Activated gamma-delta T cell treated with anti-CD3 and anti-CD28 coated beads, Interleukin-2, amount 50 U/mL, for 16 hours (primary cell): ENCODE results near the gene KCNAB1.
"Not testable (repeated sequence)": the region's sequence is repeated elsewhere in the genome, so short reads cannot be mapped to it uniquely, and the experiment has no call there.

Experiments used
- DNase-seq: peaks from one replicate; pipeline ENCODE4 v3.0.0-alpha.2; 2020; ENCODE audit warnings: low read depth

The KCNAB1 gene

DNA sequence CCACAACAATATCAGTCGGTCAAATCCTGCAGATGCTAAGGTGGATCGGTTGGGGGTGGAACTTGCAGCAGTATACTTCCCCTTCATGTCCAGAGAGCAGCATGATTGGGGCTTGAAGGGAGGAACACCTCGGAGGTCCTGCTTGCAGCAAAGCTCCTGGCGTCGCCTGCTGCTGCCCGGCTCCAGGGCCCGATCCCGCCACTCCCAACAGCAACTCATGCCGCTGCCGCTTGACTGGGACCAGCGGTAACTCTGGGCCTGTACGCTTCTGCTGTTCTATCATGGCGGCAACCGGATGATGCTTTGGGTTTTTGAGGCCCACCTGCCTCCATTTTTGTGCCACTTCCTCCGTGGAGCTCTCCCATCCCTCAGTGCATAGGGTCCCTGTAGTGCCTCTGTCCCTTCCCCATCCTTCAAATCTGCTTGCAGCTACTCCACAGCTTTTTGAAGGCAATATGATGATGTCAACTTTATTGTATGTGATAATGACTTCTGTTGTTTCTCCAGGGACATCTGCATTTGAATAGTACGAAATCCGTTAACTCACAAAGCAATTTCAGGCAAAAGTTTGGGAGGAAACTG, 56.3 kb downstream of the KCNAB1 start:
- no peak for DNase-seq

DNA sequence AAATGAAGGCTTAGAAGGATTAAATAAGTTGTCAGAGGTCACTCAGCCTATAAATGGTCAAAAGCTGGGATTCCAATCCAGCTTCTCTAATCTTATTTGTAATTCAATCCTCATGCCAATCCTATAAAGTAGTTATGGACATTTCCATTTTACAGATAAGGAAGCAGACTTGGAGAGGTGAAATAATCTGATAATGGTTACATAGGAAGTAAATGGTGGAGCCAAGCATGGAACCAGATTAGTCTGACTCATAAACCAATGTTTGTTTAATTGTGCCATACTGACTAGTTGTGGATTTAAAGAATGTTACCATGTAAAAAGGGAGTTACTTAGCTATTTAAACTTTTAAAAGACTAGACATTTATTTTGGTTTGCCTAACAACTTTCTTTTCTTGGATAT, 59.7 kb downstream of the KCNAB1 start:
- no peak for DNase-seq

DNA sequence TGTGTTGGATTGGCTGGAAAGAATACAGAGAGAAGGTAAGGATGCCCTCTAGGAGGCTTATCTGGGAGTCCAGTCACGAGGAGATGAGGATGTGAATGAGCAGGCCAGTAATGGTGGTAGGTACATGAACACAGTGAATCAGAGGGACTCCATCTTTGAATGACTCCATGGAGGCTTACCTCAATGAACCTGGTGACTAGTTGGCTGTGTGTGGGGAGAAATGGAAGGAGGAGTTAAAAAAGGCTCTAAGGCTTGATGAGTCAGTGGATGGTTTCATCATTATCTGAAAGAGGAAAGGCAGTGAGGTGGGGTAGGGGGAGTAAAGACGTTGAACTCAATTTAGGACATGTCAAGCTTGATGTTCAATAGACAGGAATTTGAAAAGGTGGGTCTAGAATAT, 61.1 kb downstream of the KCNAB1 start:
- DNase-seq: no peak

DNA sequence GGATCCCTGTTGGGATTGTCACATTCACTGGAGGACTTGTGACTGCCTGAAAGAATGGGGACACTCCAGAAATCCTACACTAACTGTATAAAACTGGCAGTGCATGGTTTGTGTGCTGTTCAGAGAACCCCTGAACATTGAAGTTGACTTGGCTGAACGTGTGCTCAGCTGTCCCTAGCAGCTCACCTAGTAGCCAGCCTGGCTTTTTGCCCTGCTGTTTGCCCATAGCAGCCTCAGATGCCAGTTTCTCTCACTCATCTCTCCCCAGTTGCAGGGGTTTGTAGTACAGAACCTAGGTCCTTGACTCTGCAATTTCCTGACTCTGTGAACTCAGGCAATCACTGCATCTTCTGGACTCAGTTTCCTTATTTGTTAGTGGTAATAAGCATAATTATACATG, 63.0 kb downstream of the KCNAB1 start:
- DNase-seq: no peak

DNA sequence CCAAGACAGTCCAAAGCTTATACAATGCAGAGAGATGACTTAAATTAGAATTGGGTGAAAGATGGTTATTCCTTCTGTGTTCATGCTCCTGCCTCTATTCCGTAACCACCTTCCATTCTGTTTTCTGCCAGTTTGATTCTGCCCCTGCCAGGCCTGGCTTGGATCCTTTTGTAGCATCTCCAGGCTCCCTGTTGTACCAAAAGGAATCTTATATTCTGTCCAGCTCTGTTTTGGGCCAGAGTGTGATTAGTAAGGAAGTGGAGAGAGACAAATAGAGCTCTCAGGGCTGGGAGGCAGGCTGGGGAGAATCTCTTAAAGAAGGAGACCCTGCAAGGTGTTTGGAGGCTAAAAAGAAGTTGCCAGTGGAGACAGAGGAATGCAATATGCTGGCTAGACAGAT, 63.8 kb downstream of the KCNAB1 start:
- no peak for DNase-seq

DNA sequence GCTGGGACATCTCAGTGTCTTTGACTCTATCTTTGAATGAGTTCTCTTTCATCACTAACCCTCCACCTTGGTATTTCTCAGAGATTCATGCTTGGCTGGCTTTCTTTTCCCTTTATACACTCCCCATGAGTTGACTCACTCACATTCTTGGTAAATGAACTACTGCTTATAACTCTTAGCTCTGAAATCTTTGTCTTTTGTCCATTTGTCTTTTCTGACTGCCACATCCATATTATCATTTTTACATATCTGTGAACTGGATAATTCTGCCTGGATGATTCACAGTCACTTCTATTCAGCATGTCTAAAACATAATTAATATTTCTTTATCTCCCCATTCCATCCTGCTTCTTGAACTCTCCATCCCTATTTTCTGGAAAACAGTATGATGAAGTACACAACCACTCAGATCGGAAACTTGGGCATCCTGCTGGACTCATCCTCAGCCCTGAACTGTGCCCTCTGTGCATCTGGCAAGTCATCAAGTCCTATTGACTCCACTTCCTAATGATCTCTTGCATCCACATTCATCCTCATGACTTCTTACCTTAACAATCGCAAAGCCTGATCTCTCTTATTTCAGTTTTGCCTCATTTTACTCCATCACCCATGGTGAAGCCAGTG, 66.9 kb downstream of the KCNAB1 start:
- no peak for DNase-seq

DNA sequence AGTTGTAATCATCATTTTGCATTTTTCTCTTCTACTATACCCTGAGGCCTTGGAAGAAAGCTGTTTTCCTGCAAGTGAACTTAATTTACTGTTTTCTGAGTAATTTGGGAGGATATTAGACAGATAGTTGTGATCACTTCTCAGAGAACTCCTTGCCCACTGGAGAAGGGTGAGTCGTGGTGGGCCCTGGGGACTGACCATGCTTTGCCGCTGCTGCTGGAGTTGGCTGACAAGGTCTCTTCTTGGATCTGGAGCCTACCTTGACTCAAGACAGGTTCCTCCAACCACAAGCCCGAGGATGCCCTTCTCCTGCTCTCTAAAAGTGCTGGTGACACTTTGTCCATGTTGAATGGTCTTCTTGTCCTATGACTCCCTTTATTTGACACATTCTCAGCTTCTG, 68.4 kb downstream of the KCNAB1 start:
- DNase-seq: no peak

DNA sequence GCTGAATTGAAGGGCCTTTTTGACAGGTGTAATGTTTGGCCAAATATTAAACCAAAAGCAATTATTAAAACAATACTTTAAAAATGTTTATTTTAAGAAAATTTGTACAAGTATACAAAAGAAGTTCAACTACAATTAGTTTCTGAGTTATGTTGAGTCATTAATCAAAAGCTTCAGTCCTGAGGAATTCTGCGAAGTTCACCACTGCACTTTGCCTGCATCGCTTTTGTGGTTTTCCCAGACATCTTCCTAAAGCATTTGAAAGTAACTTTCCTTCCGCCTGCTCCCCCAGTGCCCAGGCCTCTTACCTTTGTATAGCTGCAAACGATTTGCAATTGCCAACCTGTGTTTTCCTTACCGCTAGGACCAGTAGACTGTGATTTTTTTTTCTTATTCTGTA, 69.5 kb downstream of the KCNAB1 start:
- no peak for DNase-seq

DNA sequence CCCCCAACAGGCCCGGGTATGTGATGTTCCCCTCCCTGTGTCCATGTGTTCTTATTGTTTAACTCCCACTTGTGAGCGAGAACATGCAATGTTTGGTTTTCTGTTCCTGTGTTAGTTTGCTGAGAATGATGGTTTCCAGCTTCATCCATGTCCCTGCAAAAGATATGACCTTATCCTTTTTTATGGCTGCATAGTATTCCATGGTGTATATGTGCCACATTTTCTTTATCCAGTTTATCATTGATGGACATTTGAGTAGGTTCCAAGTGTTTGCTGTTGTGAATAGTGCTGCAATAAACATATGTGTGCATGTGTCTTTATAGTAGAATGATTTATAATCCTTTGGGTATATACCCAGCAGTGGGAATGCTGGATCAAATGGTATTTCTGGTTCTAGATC, 74.6 kb downstream of the KCNAB1 start:
- not testable (repeated sequence) for DNase-seq

DNA sequence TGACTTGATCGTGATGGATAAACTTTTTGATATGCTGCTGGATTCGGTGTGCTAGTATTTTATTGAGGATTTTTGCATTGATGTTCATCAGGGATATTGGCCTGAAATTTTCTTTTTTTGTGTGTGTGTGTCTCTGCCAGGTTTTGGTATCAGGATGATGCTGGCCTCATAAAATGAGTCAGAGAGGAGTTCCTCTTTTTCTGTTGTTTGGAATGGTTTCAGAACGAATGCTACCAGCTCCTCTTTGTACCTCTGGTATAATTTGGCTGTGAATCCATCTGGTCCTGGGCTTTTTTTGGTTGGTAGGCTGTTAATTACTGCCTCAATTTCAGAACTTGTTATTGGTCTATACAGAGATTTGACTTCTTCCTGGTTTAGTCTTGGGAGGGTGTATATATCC, 76.8 kb downstream of the KCNAB1 start:
- not testable (repeated sequence) for DNase-seq

DNA sequence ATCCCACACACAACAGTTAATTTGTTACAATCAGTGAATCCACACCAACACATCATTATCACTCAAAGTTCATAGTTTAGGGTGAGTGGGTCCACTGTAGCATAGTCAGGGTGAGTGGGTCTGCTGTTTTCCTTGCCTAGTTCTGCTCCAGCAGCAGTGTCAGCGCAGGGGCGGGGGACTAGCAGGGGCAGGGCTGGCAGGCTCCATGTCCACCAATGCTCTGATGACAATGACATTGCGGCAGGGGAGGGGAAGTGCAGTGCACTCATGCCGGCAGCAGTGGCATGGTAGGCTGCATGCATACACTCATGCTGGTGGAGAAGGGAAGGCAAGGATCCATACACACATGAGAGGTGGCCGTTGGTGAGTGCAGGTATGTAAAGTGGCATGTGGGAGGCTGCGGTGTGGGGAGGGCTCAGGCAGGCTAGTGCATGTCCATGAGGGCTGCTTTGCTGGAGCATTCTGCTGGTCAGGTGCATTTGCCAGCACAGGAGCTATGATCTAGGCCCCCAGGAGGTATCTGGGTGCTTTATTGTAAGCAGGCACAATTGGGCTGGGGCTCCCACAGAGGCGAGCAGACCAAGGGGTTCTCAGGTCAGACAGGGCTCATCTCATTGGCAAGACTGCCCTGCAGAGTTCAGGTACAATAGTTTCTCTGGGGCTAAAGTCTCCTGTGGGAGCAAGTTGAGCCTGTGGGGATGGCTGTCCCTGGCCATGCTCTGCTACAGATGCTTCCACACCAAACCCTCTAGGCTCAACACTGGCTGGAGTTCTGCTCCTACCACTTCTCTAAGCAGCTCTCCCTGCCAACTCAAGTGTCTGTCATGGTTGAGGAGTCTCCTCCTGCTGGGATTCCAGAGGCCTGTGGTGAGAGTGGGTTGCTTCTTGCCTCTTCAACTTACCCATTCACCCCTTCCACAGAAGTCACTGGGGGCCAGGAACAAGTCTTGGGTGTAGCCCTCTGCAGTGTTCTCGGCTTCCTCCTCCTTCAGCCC, 81.3 kb downstream of the KCNAB1 start:
- no peak for DNase-seq

DNA sequence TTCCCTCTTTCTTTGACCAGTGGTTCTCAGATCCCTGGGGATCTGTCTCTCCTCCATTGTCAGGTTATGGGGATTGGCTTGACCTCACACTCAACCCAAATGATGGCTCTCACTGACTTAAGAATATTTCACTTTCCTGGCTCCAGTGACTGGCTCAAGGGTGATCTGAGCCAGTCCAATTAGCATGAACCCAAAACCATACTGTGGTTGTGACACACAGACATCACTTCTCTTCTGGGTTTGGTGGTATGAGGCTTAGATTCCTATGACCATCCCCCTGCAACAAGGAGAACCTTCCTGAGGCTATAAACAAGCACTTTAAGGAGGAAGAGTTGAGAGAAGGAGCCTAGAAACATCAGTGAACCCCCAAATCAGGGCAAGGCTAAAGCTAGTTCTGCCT, 85.8 kb downstream of the KCNAB1 start:
- DNase-seq: no peak

DNA sequence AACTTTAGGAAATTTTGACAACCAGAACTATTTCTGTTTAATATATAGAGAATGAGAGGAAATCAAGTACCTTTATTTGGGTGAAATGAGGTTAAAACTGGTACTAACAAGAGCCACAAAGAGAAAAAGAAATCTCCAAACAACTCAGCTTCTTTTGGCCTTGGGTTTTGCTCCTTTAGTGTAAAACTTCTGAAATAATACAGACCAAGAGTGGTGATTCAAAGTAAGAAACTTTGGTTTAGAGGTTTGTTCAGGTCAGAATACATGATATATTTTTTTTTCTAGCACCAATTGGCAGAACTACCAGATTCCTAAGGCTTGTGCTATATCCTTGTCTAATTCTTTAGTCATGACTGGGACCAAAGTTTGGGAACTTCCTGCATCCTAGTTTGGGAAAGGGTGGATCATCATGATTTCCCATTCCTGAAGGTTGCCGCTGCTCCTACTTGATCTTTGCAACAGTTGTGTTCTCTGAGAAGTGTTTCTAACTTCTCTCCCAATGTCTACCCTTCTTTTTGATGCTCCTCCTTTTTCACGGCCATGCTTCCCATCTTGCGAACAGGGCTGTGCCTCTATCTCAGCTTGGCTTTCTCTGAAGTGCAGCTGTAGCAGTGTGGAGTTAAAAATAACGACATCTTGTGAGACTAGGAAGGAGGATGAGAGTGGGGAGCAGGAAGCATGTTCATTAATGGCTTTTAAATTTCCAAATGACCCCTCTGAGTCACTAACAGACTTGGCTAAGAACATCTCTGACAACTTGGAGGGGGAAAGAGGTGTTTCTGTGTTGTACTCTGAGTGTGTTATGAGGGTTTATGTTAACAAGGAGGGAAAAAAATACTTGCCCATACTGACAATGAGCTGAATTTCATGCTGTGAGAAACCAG, 87.7 kb downstream of the KCNAB1 start:
- DNase-seq: no peak

DNA sequence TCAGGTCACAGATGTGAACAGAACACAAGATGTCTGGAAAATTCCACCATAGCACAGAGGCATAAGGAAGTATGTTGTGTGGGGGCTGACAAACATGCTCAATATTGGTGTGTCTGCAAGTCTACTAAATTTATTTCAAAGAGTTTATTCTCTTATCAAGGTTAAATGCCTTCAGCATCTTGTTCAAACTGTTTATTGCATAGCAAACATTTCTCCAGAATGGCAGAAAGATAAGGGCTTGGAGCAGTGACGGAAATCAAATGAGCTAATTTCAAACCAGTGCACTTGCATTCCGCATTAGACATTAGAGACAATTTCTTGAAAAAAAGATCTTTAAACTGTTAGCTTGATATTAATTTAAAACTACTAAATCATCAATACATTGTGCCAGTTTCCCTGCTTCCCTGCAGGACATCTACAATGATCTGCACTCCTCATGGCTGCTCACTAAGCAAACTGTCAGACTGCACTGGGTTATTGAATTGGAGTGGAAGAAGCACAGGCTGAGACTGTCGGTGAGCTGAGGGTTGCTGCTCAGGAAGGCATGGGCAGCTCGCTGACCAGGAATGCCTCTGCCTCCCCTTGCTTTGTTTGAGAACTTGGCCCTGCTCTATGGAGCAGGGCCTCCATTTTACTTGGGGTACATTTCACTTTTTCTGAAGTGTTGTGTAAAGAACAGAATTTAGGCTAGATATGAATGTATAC, 89.4 kb downstream of the KCNAB1 start:
- no peak for DNase-seq

DNA sequence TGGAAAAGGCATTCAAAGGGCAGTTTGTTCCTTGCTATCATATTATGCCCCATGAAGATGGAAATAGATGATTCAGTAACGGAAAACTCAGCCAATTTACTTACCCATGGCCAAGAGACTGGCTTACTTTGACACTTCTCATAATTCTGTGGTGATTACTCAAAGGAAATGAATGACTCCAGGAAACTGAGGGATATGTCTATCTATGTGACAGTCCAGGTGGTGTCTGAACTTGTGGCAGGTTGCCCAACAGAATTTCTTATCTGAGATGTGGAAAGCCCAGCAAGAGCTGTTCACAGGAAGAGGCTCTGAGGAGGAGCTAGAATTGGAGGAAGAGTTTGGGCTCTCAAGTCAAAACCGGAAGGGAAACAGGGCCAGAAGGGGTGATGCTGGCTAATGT, 91.2 kb downstream of the KCNAB1 start:
- DNase-seq: no peak

DNA sequence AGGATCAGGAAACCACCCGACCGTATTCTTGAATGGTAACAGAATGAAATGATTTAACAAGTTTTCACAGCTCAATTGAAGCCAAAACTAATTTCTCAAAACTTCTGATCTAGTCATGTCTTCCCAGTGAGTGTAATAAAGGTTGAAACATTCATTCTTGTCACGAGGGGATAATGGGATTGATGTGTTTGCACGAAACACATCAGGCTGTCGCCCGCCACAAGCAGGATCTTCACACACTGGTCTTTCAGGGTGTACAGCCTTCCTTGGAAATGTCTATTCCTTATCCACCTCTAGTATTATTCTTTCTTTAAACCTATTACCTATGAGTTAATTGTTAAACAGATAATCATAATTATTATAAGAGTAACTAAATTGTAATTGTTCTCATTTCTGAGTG, 94.3 kb downstream of the KCNAB1 start:
- DNase-seq: no peak

DNA sequence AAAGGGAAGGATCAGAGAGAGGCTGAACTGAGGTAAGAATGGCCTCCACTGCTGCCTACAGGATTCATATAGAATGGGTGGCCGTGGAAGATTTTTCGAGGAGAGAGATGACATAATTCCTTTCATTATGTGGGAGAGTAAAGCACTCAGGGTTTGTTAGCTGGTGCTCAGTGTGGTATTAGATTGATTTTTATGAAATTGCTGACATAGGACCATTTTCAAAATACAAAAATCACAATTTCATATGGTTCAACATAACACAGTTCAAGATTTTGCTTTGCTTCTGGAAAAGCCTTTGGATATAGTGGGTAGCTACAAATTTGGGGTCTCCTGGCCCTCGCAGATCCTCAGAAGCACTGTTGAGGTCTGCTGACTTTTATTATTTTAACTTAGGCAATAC, 95.4 kb downstream of the KCNAB1 start:
- DNase-seq: no peak

DNA sequence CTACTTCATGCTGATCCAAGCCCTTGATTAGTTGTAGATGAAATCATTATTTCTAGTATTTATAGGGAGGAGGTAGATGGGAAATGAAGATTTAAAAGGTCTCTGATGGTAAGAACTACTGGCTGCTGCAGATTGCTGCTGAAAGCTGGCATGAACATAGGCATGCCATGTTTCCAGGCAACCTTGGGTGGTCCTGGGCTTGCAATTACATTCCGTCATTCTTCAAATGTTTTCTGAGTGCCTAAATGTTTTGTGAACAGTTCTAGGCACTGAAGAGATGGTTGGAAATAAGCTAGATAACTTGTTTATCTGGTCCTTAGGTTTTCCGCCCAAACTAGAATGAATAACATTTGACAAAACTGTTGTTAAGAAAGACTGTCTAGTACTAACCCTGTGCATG, 95.8 kb downstream of the KCNAB1 start:
- DNase-seq: no peak

DNA sequence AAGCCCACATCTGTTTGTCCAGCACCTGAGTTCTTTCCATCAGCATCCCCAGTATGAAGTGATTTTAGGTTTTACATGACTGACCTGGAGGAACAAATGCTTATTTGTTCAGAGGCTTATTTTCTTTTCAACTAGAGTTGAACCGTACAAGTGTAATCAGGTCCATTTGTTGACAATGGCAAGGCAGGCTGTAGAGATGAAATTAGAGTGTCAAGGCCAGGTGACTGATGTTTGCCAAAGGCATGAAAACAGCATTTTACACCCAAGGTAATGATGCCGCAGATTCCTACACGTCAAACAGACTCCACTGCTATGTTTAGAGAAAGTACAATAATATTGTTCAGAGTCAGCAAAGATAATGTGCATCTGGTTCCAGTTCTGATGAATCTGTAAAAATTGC, 96.5 kb downstream of the KCNAB1 start:
- DNase-seq: no peak

DNA sequence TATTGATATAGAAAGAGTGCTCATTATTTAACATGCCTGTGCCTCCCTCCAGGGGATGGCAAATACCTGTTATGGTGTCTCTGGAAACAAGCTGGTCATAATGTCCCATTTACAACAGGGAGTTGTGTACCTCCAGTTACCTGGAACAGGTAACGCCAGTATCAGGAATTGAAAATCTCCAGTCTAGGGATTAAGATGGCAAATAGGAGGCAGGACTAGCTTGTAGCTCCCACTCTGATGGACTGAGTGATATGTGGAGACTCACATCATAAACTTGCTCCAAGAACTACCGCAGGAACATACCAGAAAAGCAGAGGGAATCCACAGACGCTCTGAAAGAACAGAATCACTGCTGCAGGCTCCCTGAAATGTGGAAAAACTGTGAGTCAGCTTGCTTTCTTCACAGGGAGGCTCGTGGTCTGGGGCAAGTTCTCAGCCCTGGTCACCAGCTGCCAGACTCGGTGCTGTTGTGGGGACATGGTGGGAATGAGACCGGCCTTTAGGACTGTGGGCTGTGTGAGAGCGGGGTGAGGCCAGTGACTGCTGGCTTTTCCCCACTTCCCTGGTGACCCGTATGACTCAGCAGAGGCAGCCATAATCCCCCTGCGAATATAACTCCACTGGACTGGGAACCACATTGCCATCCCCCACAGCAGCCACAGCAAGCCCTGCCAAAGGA, 97.4 kb downstream of the KCNAB1 start:
- no peak for DNase-seq

DNA sequence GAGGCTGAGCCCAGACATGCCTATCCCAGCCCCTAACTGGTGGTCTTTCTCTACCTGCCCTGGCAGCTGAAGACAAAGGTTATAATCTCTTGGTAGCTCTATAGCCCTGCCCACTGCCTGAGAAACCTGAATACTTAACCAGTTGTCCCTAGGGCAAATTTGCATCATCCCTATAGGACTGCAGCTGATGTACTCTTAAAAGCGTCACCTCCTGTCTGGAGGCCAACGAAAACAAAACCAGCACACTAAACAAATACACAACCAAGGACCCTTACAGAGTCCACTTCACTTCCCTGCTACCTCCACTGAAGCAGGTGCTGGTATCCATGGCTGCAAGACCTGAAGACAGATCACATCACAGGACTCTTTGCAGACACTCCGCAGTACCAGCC, 98.0 kb downstream of the KCNAB1 start:
- DNase-seq: no peak
